Heart left ventricle (tissue), 13 donors: Measurements from ENCODE around the gene KANSL1.

Experiments used
- POLR2A ChIP-seq, 2 donors: fragments of 450-650 bp; IDR thresholded peaks; one replicate each; pipeline ENCODE4 v1.6.1; 2017; ENCODE audit warnings: antibody characterized with exemption in 2 of 2, mild to moderate bottlenecking in 2 of 2, moderate library complexity in 2 of 2
- TF ChIP-seq, protein P1 (sequence below), 12 donors: fragments of 200-600 bp; sonication (generic) in 4 of 12; IDR thresholded peaks; one replicate each; pipeline versions ENCODE4 v1.5.0 to v1.8.0; 2018 to 2022; ENCODE audit warnings: antibody characterized with exemption in 12 of 12, mild to moderate bottlenecking in 5 of 12
- donor health status: ischemic (EF 13 %, LVEDD 7.1; RV severe dilation, severe dysfunction).
- donor health status: DM: no; HTN: yes; CAD: no.
- donor health status: DM: no; HTN: no; CAD: no.
- donor health status: ischemic (EF 25% LVEDD 6.9; RV normal size, moderate dysfunction).
- donor health status: ischemic (EF 25% LVEDD 5.7; RV mildly dilated, moderate dysfunction).
- donor health status: ischemic (EF 35%, LVEDD 5.7; RV mildly dilated, moderate dysfunction).
- donor health status: nonischemic (EF 11% LVEDD 7.7; RV severe dilation, severe dysfunction).
- donor health status: DM: yes; HTN: yes; CAD: no.
- donor health status: PGD.
- donor health status: ischemic (EF 29% LVEDD 5.4; RV normal size, mild dysfunction).
- donor health status: nonischemic (EF 23%, LVEDD 6.1; RV moderate dilation, normal function).

- TF ChIP-seq POLR2A (IDR thresholded peaks at IDR 0.05), result no peak
- TF ChIP-seq, protein P1, sequence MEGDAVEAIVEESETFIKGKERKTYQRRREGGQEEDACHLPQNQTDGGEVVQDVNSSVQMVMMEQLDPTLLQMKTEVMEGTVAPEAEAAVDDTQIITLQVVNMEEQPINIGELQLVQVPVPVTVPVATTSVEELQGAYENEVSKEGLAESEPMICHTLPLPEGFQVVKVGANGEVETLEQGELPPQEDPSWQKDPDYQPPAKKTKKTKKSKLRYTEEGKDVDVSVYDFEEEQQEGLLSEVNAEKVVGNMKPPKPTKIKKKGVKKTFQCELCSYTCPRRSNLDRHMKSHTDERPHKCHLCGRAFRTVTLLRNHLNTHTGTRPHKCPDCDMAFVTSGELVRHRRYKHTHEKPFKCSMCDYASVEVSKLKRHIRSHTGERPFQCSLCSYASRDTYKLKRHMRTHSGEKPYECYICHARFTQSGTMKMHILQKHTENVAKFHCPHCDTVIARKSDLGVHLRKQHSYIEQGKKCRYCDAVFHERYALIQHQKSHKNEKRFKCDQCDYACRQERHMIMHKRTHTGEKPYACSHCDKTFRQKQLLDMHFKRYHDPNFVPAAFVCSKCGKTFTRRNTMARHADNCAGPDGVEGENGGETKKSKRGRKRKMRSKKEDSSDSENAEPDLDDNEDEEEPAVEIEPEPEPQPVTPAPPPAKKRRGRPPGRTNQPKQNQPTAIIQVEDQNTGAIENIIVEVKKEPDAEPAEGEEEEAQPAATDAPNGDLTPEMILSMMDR (IDR thresholded peaks at IDR 0.05), result no peak
These were observed 64.8 kb downstream of the KANSL1 start for GRCh38 chr17:46128453-46128852.
